ENCODE results near the gene LSM4.

DNA sequence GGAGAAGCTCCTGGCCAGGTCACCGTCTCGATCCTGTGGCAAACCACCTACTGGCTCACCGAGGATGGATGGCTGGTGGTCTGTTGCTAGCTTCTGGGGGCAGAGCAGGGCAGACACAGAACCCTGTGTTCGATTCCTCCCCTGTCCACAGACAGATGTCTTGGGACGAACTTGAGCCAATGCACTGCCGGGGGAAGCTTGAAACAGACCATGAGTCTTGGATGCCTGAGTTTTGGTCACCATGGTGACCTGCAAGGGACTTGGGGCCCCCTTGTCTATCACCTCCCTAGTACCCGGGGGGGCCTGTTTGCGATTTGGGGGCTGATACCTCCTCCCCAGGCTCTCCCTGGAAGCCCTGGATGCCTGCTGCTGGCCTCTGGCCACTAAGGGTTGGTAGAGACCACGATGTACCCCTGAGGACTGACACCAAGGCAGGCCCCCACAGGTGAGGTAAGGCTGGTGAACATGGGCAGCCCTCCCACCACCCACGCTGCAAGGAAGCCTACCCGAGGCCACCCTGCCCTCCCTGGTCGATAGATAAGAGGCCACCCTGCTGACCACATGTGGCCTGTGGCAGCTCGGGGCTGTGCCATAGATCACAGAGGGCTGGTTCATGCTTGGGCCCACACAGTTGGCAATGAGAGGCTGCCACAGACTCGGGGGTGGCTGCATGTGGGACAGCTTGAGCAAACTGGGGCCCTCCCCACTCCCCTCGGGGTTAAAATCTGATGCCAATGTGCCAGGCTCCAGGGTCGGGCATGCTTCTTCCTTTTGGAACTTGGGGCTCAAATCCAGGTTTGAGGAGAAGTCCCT lies 59.3 kb downstream of the LSM4 start:
- TF ChIP-seq ZNF274 (IDR thresholded peaks at IDR 0.05; ENCODE audit: insufficient read depth, insufficient read length) (no peak), POLR2AphosphoS5 (IDR thresholded peaks at IDR 0.05; ENCODE audit: low read length) (no peak), DPF2 (IDR thresholded peaks at IDR 0.05) (no peak), RELA (IDR thresholded peaks at IDR 0.05; ENCODE audit: borderline replicate concordance, partially characterized antibody) (no peak), EZH2 (IDR thresholded peaks at IDR 0.05; ENCODE audit: borderline replicate concordance, control insufficient read depth, low read depth, low read length) (no peak), POLR2A (IDR thresholded peaks at IDR 0.05; ENCODE audit: low read depth, low read length) (no peak), SUZ12 (IDR thresholded peaks at IDR 0.05; ENCODE audit: unreplicated experiment) (no peak), MTA3 (IDR thresholded peaks at IDR 0.05; ENCODE audit: borderline replicate concordance, low read length) (no peak), CREM (IDR thresholded peaks at IDR 0.05; ENCODE audit: low read depth) (no peak), ATF7 (IDR thresholded peaks at IDR 0.05; ENCODE audit: low read depth) (no peak), JUNB (IDR thresholded peaks at IDR 0.05) (no peak), TAF1 (IDR thresholded peaks at IDR 0.05; ENCODE audit: borderline replicate concordance, low read depth, low read length) (no peak)
- TF ChIP-seq, protein P1, sequence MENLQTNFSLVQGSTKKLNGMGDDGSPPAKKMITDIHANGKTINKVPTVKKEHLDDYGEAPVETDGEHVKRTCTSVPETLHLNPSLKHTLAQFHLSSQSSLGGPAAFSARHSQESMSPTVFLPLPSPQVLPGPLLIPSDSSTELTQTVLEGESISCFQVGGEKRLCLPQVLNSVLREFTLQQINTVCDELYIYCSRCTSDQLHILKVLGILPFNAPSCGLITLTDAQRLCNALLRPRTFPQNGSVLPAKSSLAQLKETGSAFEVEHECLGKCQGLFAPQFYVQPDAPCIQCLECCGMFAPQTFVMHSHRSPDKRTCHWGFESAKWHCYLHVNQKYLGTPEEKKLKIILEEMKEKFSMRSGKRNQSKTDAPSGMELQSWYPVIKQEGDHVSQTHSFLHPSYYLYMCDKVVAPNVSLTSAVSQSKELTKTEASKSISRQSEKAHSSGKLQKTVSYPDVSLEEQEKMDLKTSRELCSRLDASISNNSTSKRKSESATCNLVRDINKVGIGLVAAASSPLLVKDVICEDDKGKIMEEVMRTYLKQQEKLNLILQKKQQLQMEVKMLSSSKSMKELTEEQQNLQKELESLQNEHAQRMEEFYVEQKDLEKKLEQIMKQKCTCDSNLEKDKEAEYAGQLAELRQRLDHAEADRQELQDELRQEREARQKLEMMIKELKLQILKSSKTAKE (IDR thresholded peaks at IDR 0.05; ENCODE audit: low read depth, poor library complexity, severe bottlenecking) = no peak
- TF ChIP-seq, protein P2, sequence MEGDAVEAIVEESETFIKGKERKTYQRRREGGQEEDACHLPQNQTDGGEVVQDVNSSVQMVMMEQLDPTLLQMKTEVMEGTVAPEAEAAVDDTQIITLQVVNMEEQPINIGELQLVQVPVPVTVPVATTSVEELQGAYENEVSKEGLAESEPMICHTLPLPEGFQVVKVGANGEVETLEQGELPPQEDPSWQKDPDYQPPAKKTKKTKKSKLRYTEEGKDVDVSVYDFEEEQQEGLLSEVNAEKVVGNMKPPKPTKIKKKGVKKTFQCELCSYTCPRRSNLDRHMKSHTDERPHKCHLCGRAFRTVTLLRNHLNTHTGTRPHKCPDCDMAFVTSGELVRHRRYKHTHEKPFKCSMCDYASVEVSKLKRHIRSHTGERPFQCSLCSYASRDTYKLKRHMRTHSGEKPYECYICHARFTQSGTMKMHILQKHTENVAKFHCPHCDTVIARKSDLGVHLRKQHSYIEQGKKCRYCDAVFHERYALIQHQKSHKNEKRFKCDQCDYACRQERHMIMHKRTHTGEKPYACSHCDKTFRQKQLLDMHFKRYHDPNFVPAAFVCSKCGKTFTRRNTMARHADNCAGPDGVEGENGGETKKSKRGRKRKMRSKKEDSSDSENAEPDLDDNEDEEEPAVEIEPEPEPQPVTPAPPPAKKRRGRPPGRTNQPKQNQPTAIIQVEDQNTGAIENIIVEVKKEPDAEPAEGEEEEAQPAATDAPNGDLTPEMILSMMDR (IDR thresholded peaks at IDR 0.05 in 2 of 3, conservative IDR thresholded peaks at IDR 0.05 in 1 of 3; ENCODE audit: control insufficient read depth in 2 of 3, extremely low read depth in 1 of 3, insufficient read depth in 1 of 3, low read depth in 3 of 3, low read length in 3 of 3) = no peak
